H1 (cell line): ENCODE results near the gene INPP5A. TPM values are rescaled to one million over a fixed set of nuclear protein-coding genes. Genes with fewer than 3 reads are reported as not detected.

Source experiments
- RBBP5 ChIP-seq: IDR thresholded peaks from 2 replicates; pipeline ENCODE4 v1.7.1; 2012; ENCODE audit warnings: low read depth, mild to moderate bottlenecking, inconsistent platforms, low read length, moderate library complexity, borderline replicate concordance
- polyA plus RNA-seq, 7 experiments: library from polyadenylated mRNA; depleted of rRNA in 3 of 7; stranded (reverse) in 5 of 7; unstranded in 2 of 7; fragments of >200 nt in 5 of 7; fragments of 200-250 nt in 2 of 7; gene quantifications; 1 replicate in 5 of 7; 2 replicates in 1 of 7; 4 replicates in 1 of 7; pipeline versions ENCODE4 v1.2.1 to v1.2.3, GENCODE V29; 2011 to 2013; ENCODE audit warnings: missing spikeins in 2 of 7, mixed read lengths in 2 of 7
- total RNA-seq: library from RNA; stranded (reverse); fragmentation: NEBNext Ultra II Directional; extraction: Animal tissue kit (Norgen Biotek cat#: 25700); gene quantifications from 2 replicates; pipeline ENCODE4 v1.2.1, GENCODE V29; 2021
- TF ChIP-seq, protein P1 (sequence below): fragments of 300-600 bp; sonication (generic); IDR thresholded peaks from 2 replicates; pipeline ENCODE4 v1.7.1; 2012; ENCODE audit warnings: low read length, moderate library complexity, mild to moderate bottlenecking, inconsistent platforms; ENCODE audit not compliant: insufficient replicate concordance
- TF ChIP-seq, protein P2 (sequence below): IDR thresholded peaks from 2 replicates; pipeline ENCODE4 v1.6.1; 2011; ENCODE audit warnings: low read length, improper control_type of control experiment

INPP5A gene
- total and polyA plus RNA-seq, 2 of the 8 experiments (the other 6 are each of a cell fraction or from before 2014, with no cell fraction given), result 19.7 to 27.5 TPM

DNA sequence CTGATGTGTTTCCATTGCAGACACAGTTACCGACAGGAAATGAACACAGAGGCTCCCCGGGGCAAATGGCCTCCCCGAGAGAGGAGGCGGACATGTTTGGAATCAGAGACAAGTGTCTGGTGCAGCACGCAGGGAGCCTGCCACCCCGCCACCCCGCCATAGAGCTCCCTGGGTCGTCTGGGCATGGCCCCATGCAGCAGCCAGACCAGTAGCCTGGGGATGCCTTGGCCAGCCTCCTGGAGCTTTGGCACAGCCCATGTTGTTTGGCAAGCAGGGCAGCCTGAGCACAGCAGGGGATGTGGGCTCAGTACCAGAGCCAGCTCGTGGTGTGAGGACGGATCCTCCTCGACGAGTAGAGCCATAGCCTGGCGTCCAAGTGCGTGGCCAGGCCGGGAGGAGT, 167.6 kb downstream of the INPP5A start (continued):
- TF ChIP-seq, protein P1, sequence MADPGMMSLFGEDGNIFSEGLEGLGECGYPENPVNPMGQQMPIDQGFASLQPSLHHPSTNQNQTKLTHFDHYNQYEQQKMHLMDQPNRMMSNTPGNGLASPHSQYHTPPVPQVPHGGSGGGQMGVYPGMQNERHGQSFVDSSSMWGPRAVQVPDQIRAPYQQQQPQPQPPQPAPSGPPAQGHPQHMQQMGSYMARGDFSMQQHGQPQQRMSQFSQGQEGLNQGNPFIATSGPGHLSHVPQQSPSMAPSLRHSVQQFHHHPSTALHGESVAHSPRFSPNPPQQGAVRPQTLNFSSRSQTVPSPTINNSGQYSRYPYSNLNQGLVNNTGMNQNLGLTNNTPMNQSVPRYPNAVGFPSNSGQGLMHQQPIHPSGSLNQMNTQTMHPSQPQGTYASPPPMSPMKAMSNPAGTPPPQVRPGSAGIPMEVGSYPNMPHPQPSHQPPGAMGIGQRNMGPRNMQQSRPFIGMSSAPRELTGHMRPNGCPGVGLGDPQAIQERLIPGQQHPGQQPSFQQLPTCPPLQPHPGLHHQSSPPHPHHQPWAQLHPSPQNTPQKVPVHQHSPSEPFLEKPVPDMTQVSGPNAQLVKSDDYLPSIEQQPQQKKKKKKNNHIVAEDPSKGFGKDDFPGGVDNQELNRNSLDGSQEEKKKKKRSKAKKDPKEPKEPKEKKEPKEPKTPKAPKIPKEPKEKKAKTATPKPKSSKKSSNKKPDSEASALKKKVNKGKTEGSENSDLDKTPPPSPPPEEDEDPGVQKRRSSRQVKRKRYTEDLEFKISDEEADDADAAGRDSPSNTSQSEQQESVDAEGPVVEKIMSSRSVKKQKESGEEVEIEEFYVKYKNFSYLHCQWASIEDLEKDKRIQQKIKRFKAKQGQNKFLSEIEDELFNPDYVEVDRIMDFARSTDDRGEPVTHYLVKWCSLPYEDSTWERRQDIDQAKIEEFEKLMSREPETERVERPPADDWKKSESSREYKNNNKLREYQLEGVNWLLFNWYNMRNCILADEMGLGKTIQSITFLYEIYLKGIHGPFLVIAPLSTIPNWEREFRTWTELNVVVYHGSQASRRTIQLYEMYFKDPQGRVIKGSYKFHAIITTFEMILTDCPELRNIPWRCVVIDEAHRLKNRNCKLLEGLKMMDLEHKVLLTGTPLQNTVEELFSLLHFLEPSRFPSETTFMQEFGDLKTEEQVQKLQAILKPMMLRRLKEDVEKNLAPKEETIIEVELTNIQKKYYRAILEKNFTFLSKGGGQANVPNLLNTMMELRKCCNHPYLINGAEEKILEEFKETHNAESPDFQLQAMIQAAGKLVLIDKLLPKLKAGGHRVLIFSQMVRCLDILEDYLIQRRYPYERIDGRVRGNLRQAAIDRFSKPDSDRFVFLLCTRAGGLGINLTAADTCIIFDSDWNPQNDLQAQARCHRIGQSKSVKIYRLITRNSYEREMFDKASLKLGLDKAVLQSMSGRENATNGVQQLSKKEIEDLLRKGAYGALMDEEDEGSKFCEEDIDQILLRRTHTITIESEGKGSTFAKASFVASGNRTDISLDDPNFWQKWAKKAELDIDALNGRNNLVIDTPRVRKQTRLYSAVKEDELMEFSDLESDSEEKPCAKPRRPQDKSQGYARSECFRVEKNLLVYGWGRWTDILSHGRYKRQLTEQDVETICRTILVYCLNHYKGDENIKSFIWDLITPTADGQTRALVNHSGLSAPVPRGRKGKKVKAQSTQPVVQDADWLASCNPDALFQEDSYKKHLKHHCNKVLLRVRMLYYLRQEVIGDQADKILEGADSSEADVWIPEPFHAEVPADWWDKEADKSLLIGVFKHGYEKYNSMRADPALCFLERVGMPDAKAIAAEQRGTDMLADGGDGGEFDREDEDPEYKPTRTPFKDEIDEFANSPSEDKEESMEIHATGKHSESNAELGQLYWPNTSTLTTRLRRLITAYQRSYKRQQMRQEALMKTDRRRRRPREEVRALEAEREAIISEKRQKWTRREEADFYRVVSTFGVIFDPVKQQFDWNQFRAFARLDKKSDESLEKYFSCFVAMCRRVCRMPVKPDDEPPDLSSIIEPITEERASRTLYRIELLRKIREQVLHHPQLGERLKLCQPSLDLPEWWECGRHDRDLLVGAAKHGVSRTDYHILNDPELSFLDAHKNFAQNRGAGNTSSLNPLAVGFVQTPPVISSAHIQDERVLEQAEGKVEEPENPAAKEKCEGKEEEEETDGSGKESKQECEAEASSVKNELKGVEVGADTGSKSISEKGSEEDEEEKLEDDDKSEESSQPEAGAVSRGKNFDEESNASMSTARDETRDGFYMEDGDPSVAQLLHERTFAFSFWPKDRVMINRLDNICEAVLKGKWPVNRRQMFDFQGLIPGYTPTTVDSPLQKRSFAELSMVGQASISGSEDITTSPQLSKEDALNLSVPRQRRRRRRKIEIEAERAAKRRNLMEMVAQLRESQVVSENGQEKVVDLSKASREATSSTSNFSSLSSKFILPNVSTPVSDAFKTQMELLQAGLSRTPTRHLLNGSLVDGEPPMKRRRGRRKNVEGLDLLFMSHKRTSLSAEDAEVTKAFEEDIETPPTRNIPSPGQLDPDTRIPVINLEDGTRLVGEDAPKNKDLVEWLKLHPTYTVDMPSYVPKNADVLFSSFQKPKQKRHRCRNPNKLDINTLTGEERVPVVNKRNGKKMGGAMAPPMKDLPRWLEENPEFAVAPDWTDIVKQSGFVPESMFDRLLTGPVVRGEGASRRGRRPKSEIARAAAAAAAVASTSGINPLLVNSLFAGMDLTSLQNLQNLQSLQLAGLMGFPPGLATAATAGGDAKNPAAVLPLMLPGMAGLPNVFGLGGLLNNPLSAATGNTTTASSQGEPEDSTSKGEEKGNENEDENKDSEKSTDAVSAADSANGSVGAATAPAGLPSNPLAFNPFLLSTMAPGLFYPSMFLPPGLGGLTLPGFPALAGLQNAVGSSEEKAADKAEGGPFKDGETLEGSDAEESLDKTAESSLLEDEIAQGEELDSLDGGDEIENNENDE, result no peak
- TF ChIP-seq RBBP5, result no peak
- TF ChIP-seq, protein P2, sequence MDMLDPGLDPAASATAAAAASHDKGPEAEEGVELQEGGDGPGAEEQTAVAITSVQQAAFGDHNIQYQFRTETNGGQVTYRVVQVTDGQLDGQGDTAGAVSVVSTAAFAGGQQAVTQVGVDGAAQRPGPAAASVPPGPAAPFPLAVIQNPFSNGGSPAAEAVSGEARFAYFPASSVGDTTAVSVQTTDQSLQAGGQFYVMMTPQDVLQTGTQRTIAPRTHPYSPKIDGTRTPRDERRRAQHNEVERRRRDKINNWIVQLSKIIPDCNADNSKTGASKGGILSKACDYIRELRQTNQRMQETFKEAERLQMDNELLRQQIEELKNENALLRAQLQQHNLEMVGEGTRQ, result no peak
